ENCODE measurements around the gene AKAP5. TPM values are rescaled to one million over a fixed set of nuclear protein-coding genes. Genes with fewer than 3 reads are reported as not detected.
A peak's percentile ranks its signal among the peaks of the same experiment; 100 is the strongest.

Gene AKAP5
- total RNA-seq, 1 experiment from 2014 or later, result 3.0 TPM

GRCh38 chr14:64454671-64455070 lies 10.6 kb upstream of the AKAP5 start:
- CTCF ChIA-PET, result no interaction called here
- DNase-seq (ENCODE audit: low spot score), result no peak
- TF ChIP-seq ATF6 (CRISPR knock-in tag; IDR thresholded peaks at IDR 0.05) (no peak), CTCF (IDR thresholded peaks at IDR 0.05) (no peak), ZNF263 (CRISPR knock-in tag; IDR thresholded peaks at IDR 0.05; ENCODE audit: low read depth) (no peak), ZNF396 (CRISPR knock-in tag; IDR thresholded peaks at IDR 0.05; ENCODE audit: borderline replicate concordance) (no peak)
- H3K36me3 Mint-ChIP-seq, result peaks cover 72% of the 10 kb centered on the region
- H3K9me3 Mint-ChIP-seq, result no peaks in the 10 kb centered on the region
- ATAC-seq, result no peak
- no peak overlapping the region for H3K4me3 Mint-ChIP-seq
- POLR2A ChIA-PET, result interaction anchor here (0.6 kb wide), 1 partner anchor 9 kb away, joined by 4 read pairs; no protein-coding TSS in a partner anchor
- no peak overlapping the region for H3K27ac Mint-ChIP-seq
- H3K4me1 Mint-ChIP-seq, result no peaks in the 10 kb centered on the region
- H3K27me3 Mint-ChIP-seq (ENCODE audit: low read depth), result no peaks in the 10 kb centered on the region

GRCh38 chr14:64459405-64460136 lies 5.7 kb upstream of the AKAP5 start:
- CTCF ChIA-PET, result no interaction called here
- no peak for DNase-seq (ENCODE audit: low spot score)
- TF ChIP-seq E2F5 (CRISPR knock-in tag; IDR thresholded peaks at IDR 0.05) (no peak), ZNF423 (CRISPR knock-in tag; IDR thresholded peaks at IDR 0.05) (no peak), GRHL2 (CRISPR knock-in tag; IDR thresholded peaks at IDR 0.05; ENCODE audit: insufficient replicate concordance, severe bottlenecking) (no peak), MLX (CRISPR knock-in tag; IDR thresholded peaks at IDR 0.05) (no peak), NR3C1 (CRISPR knock-in tag; conservative IDR thresholded peaks at IDR 0.05; ENCODE audit: low read depth) (no peak), RORB (CRISPR knock-in tag; IDR thresholded peaks at IDR 0.05) (no peak), MXD4 (CRISPR knock-in tag; IDR thresholded peaks at IDR 0.05; ENCODE audit: borderline replicate concordance) (no peak), TCF7 (CRISPR knock-in tag; IDR thresholded peaks at IDR 0.05; ENCODE audit: low read depth) (no peak), MYBL2 (CRISPR knock-in tag; IDR thresholded peaks at IDR 0.05) (no peak)
- Mint-ChIP-seq H3K4me3 (no peak overlapping the region), H3K9me3 (no peaks in the 10 kb centered on the region), H3K27me3 (ENCODE audit: low read depth) (no peaks in the 10 kb centered on the region), H3K27ac (peak overlapping the region; percentile 17; the same call in 1 of the 2 replicates), H3K36me3 (peaks cover 46% of the 10 kb centered on the region), H3K4me1 (peaks cover 4% of the 10 kb centered on the region)
- POLR2A ChIA-PET, result no interaction called here
- no peak for ATAC-seq

- TF ChIP-seq E2F5 (CRISPR knock-in tag; IDR thresholded peaks at IDR 0.05) (no peak), AR (CRISPR knock-in tag; IDR thresholded peaks at IDR 0.05) (no peak), OVOL2 (CRISPR knock-in tag; IDR thresholded peaks at IDR 0.05; ENCODE audit: borderline replicate concordance) (no peak), NR3C1 (CRISPR knock-in tag; conservative IDR thresholded peaks at IDR 0.05; ENCODE audit: low read depth) (no peak), NFE2L1 (CRISPR knock-in tag; IDR thresholded peaks at IDR 0.05) (no peak), FOXJ3 (CRISPR knock-in tag; IDR thresholded peaks at IDR 0.05; ENCODE audit: borderline replicate concordance) (no peak), SMAD4 (CRISPR knock-in tag; IDR thresholded peaks at IDR 0.05) (no peak), USF2 (CRISPR knock-in tag; IDR thresholded peaks at IDR 0.05) (no peak), JUN (CRISPR knock-in tag; IDR thresholded peaks at IDR 0.05) (no peak), TEAD1 (CRISPR knock-in tag; IDR thresholded peaks at IDR 0.05) (no peak), ZNF317 (CRISPR knock-in tag; IDR thresholded peaks at IDR 0.05; ENCODE audit: borderline replicate concordance, low read depth) (no peak)
- ATAC-seq (no peak), DNase-seq (ENCODE audit: low spot score) (no peak)
- POLR2A ChIA-PET, result interaction anchor here (0.6 kb wide), 1 partner anchor 40 kb away, joined by 10 read pairs; no protein-coding TSS in a partner anchor
- CTCF ChIA-PET, result no interaction called here
- H3K4me3 Mint-ChIP-seq, result no peak overlapping the region
- peaks cover 32% of the 10 kb centered on the region for H3K36me3 Mint-ChIP-seq
- H3K9me3 Mint-ChIP-seq, result no peaks in the 10 kb centered on the region
- H3K27me3 Mint-ChIP-seq (ENCODE audit: low read depth), result peaks cover 1% of the 10 kb centered on the region
- H3K4me1 Mint-ChIP-seq, result peaks cover 9% of the 10 kb centered on the region
- H3K27ac Mint-ChIP-seq, result no peak overlapping the region
Observed at GRCh38 chr14:64461221-64461620, 4.1 kb upstream of the AKAP5 start.
